Measurements from ENCODE around the gene CDC37L1. TPM values are rescaled to one million over a fixed set of nuclear protein-coding genes. Genes with fewer than 3 reads are reported as not detected.
A peak's percentile ranks its signal among the peaks of the same experiment; 100 is the strongest.

CDC37L1 gene
- total RNA-seq, 4 donors from 2014 or later = 33.8 to 44.6 (median 37.3) TPM

- 36 to 48% methylated on average over 26 of the region's 26 CpGs for WGBS, 2 donors
- peak overlapping the region; percentile 41 to 83 (median 77) for H3K4me3 ChIP-seq (replicated peaks in 1 of 3)
- DNase-seq = no peak
- no peaks in the 10 kb centered on the region for H3K27me3 ChIP-seq
- H3K27ac ChIP-seq = peak overlapping the region; percentile 80 to 96 (median 85)
- TF ChIP-seq CTCF (IDR thresholded peaks at IDR 0.05) (no peak), POLR2A (IDR thresholded peaks at IDR 0.05) (no peak)
- peaks cover 7 to 18% of the 10 kb centered on the region in 2 donors for H3K4me1 ChIP-seq
- intact Hi-C loops (cut with DNase I) = no loop called here
- no peaks in the 10 kb centered on the region for H3K9me3 ChIP-seq
- no peaks in the 10 kb centered on the region for H3K36me3 ChIP-seq
Measured at GRCh38 chr9:4739587-4740387, 60.4 kb downstream of the CDC37L1 start.

- Histone ChIP-seq H3K4me1 (peaks cover 7 to 18% of the 10 kb centered on the region in 2 donors), H3K36me3 (no peaks in the 10 kb centered on the region), H3K9me3 (no peaks in the 10 kb centered on the region), H3K4me3 (replicated peaks in 1 of 3) (peak overlapping the region; percentile 41 to 83 (median 77)), H3K27ac (peak overlapping the region; percentile 80 to 96 (median 85)), H3K27me3 (no peaks in the 10 kb centered on the region)
- TF ChIP-seq CTCF (IDR thresholded peaks at IDR 0.05) (no peak), POLR2A (IDR thresholded peaks at IDR 0.05) (no peak)
- intact Hi-C loops (cut with DNase I) = no loop called here
- 0 to 4% methylated on average over 4 of the region's 4 CpGs for WGBS, 2 donors
- no peak for DNase-seq
Measured at GRCh38 chr9:4740388-4740637, 60.9 kb downstream of the CDC37L1 start.

GRCh38 chr9:4740638-4741364 is 61.4 kb downstream of the CDC37L1 start, which contains the start of gene AK3:
Gene AK3, minus strand, starts transcription at chr9:4741202. Its CDS starts 115 bp downstream, at chr9:4741087.
- H3K36me3 ChIP-seq = no peaks in the 10 kb centered on the region
- peak; percentile 91 for DNase-seq
- peaks cover 7 to 18% of the 10 kb centered on the region in 2 donors for H3K4me1 ChIP-seq
- intact Hi-C loops (cut with DNase I) = no loop called here
- no peaks in the 10 kb centered on the region for H3K27me3 ChIP-seq
- no peaks in the 10 kb centered on the region for H3K9me3 ChIP-seq
- WGBS, 2 donors = 1 to 3% methylated on average over 4 to 11 of the region's 84 CpGs
- TF ChIP-seq POLR2A (IDR thresholded peaks at IDR 0.05) (peak; percentile 47 to 94), CTCF (IDR thresholded peaks at IDR 0.05) (peak in 3 of 6 experiments; percentile 22 to 43 (median 29))
- peak within 1 kb of the TSS; percentile 80 to 96 (median 85) for H3K27ac ChIP-seq
- peak within 1 kb of the TSS; percentile 41 to 83 (median 77) for H3K4me3 ChIP-seq (replicated peaks in 1 of 3)

GRCh38 chr9:4741365-4742089 is 62.2 kb downstream of the CDC37L1 start:
- 2 to 4% methylated on average over 31 to 40 of the region's 54 CpGs for WGBS, 2 donors
- Histone ChIP-seq H3K27ac (peak overlapping the region; percentile 80 to 96 (median 85)), H3K4me1 (peaks cover 7 to 18% of the 10 kb centered on the region in 2 donors), H3K27me3 (no peaks in the 10 kb centered on the region), H3K4me3 (replicated peaks in 1 of 3) (peak overlapping the region; percentile 41 to 83 (median 77)), H3K36me3 (no peaks in the 10 kb centered on the region), H3K9me3 (no peaks in the 10 kb centered on the region)
- DNase-seq = peak; percentile 45 to 54
- intact Hi-C loops (cut with DNase I) = no loop called here
- TF ChIP-seq POLR2A (IDR thresholded peaks at IDR 0.05) (peak in 1 of 2 donors; percentile 35), CTCF (IDR thresholded peaks at IDR 0.05) (no peak)

All from thyroid gland (tissue), 4 donors.